ENCODE measurements around the gene PDE3A.

DNA sequence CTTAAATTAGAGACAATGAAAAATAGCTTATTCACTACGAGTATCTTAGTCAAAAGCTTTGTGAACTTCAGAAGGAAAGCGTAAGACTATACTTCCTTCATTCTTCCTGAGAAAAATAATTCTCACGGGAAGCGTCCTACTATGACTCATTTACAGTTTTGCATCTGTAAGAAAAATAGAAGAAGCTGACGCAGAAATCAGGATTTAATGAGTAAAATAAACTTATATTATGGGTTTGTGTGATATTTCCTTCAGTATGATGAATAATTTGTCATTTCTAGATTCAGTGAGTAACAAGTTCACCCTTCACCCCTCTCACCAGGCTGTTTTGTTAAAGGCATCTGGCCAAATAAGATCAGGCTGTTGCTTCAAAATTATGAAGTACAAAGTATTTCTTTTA lies 17.8 kb upstream of the PDE3A start:
- TF ChIP-seq RAD21 (IDR thresholded peaks at IDR 0.05; ENCODE audit: low read depth): no peak
- no peak for TF ChIP-seq REST (IDR thresholded peaks at IDR 0.05; ENCODE audit: low read depth)
- TF ChIP-seq EZH2 (IDR thresholded peaks at IDR 0.05): no peak
- no peak for TF ChIP-seq SP1 (IDR thresholded peaks at IDR 0.05; ENCODE audit: low read depth)
- TF ChIP-seq, protein P1, sequence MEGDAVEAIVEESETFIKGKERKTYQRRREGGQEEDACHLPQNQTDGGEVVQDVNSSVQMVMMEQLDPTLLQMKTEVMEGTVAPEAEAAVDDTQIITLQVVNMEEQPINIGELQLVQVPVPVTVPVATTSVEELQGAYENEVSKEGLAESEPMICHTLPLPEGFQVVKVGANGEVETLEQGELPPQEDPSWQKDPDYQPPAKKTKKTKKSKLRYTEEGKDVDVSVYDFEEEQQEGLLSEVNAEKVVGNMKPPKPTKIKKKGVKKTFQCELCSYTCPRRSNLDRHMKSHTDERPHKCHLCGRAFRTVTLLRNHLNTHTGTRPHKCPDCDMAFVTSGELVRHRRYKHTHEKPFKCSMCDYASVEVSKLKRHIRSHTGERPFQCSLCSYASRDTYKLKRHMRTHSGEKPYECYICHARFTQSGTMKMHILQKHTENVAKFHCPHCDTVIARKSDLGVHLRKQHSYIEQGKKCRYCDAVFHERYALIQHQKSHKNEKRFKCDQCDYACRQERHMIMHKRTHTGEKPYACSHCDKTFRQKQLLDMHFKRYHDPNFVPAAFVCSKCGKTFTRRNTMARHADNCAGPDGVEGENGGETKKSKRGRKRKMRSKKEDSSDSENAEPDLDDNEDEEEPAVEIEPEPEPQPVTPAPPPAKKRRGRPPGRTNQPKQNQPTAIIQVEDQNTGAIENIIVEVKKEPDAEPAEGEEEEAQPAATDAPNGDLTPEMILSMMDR (IDR thresholded peaks at IDR 0.05 in 2 of 3, conservative IDR thresholded peaks at IDR 0.05 in 1 of 3; ENCODE audit: borderline replicate concordance in 1 of 3, insufficient read depth in 1 of 3, low read depth in 2 of 3, low read length in 2 of 3): no peak
- TF ChIP-seq POLR2AphosphoS5 (IDR thresholded peaks at IDR 0.05; ENCODE audit: low read depth, low read length): no peak
- TF ChIP-seq POLR2A (IDR thresholded peaks at IDR 0.05; ENCODE audit: borderline replicate concordance, extremely low read depth, insufficient read depth, insufficient read length): no peak
- TF ChIP-seq SIN3A (IDR thresholded peaks at IDR 0.05; ENCODE audit: low read depth): no peak

Measured in HCT116 (cell line).